GM20000 (cell line): ENCODE measurements around the gene PIGU.

Experiments
- DNase-seq: peaks from one replicate; pipeline ENCODE4 v3.0.0; 2012; ENCODE audit warnings: low spot score
- TF ChIP-seq, protein P1 (sequence below): IDR thresholded peaks from 2 replicates; pipeline ENCODE4 v1.5.1; 2012; ENCODE audit warnings: mild to moderate bottlenecking, control low read depth; ENCODE audit errors: extremely low read depth, missing control alignments

Gene PIGU

DNA sequence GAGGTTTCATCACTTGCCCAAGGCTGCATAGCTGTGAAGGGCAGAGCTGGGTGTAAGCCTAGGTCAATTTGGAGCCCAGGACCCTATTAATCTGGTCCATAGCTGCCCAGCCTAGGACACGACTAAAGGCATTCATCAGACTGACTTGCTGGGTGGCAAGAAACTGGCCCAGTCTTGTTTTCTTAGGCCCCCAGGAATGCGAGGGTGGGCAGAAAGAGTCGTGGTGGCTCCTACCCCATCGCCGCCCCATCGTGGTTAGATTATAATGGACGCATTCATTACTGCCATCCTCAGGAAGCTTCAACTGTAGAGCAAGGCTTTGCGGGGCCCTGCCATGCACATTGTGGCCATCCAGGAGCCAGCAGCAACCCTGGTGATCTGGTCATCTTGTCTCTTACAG is 144.6 kb downstream of the PIGU start:
- TF ChIP-seq, protein P1, sequence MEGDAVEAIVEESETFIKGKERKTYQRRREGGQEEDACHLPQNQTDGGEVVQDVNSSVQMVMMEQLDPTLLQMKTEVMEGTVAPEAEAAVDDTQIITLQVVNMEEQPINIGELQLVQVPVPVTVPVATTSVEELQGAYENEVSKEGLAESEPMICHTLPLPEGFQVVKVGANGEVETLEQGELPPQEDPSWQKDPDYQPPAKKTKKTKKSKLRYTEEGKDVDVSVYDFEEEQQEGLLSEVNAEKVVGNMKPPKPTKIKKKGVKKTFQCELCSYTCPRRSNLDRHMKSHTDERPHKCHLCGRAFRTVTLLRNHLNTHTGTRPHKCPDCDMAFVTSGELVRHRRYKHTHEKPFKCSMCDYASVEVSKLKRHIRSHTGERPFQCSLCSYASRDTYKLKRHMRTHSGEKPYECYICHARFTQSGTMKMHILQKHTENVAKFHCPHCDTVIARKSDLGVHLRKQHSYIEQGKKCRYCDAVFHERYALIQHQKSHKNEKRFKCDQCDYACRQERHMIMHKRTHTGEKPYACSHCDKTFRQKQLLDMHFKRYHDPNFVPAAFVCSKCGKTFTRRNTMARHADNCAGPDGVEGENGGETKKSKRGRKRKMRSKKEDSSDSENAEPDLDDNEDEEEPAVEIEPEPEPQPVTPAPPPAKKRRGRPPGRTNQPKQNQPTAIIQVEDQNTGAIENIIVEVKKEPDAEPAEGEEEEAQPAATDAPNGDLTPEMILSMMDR: no peak
- no peak for DNase-seq

DNA sequence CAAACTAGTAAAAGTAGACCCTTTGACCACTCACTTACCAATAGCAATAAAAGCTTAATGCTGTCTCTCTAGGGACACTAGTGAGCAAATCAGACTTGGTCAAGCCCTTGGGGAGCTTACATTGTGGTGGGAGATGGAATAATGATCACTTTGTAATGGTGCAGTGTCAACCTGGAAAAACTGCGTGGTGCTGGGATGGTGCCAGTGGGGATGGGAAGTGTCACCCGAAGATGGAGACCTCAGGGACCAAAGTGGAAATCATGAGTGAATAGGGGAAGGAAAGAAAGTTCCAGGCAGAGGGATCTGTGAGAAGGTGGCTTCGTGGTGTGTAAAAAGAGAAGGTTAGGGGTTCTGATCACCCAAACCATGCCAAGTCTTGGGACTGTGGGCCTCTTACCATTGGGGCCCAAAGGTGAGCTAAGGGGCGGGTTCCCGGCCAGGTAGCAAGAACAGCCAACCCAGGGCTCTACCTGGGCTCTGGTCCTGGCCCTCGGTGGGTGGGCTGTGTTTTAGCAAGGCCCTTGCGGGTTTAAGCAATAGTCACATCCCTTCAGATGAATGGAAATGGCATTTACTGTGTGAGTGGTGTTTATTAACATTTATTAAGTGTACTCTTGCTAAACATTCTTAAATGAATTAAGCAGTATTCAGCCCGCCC is 145.2 kb downstream of the PIGU start:
- TF ChIP-seq, protein P1: no peak
- no peak for DNase-seq

DNA sequence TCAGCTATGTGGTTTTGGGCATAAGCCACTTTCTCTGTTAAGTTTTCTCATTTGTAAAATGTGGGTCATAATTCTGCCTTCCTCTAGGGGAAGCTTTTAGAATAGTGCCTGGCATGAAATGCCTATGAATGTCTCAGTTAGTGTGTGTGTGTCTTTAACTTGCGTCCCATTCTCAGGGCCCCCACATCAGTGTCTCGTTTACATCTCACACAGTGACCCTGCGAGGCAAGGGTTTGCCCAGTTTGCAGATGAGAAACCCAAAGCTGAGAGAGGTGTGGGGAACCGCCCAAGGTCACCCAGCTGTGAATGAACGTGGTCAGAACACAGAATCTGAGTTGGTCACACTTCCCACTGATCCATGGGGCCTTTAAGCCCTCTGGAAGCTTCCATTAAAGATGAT is 146.6 kb downstream of the PIGU start:
- TF ChIP-seq, protein P1: no peak

DNA sequence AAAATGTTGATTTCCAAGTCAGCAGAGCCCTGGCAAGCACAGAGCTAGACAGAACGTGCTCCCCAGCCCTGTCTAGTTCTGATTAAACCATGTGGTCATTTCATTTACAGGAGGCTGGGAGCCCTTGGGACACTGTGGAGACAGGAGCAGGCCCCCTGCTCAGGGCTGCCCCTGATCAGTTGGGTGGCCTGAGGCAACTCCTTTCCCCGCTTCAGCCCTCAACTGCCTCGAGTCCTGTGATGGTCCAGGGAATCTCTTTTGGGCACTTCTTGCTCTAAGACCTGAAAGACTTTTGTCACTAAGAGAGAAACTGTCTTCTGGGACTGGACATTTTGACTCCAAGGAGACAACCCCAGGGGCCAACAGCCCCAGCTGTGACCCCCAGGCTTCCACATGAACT is 147.2 kb downstream of the PIGU start:
- DNase-seq: no peak
- TF ChIP-seq, protein P1: no peak

More for the DNA sequence above, 146.6 kb downstream of the PIGU start:
- DNase-seq: no peak

DNA sequence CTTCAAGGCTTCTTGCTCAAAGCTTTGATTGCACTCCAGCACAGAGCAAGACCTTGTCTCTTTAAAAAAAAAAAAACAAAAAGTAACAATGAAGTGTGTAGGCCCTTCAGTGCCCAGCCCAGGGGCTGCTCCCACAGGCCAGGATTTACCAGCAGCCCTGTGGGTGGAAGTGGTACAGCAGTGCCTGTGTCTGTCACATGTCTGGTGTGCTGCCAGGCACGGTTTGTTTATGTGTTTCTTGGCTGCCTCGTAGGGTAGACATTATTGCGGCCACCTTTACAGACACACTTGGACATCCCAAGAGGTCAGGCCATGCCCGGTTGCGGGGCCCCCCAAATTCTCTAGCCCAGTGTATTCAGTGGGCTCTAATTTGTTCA is 148.0 kb downstream of the PIGU start:
- TF ChIP-seq, protein P1: no peak
- no peak for DNase-seq

DNA sequence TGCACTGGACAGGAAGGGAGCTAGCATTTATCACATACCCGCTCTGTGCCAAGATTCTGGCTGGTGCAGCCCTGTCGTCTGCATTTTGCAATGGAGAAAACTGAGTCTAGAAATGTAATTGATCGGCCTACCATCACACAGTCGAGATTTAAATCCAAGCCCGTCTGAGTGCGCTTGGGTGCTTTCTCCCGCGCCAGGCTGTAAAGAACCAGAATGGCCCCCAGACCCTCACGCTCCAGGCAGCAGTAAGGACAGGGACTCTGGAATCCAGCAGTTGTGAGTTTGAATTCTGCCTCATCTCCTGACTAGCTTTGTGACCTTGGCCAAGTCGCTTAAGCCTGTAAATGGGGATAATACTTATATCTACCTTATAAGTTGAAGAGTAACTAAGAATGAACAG is 149.9 kb downstream of the PIGU start:
- TF ChIP-seq, protein P1: no peak

DNA sequence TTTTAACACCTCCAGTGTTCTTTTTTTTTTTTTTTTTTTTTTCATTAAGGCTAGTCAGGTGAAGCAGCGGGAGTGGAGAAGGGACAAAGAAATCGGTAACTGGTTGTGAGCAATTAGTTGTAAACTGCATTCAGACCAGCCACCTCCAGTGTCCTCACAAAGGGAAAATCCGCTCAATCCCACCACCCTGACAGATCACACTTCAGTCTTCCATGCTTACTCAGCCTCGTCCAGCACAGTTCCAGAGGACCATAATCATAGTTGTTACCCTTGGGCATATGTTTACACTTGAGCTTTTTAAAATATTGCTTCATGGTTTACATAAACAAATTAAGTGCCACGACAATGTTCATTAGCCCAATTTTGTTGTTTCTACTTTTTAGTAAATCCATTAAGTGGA is 150.4 kb downstream of the PIGU start:
- TF ChIP-seq, protein P1: no peak

More for the DNA sequence above, 149.9 kb downstream of the PIGU start:
- DNase-seq: no peak

More for the DNA sequence above, 150.4 kb downstream of the PIGU start:
- DNase-seq: no peak
